Neural progenitor cell (in vitro differentiated cells): ENCODE data around the gene TMEM244. TPM values are rescaled to one million over a fixed set of nuclear protein-coding genes. Genes with fewer than 3 reads are reported as not detected.

Experiments used
- DNase-seq: peaks from one replicate; pipeline ENCODE4 v3.0.0-alpha.2; 2016; ENCODE audit warnings: low spot score
- H2AFZ ChIP-seq: fragments of 200-600 bp; sonication (generic); replicated peaks from 2 replicates; pipeline ENCODE4 v1.6.1; 2016; ENCODE audit warnings: antibody characterized with exemption
- H3F3A ChIP-seq: fragments of 200-600 bp; sonication (generic); 2 replicates; pipeline ENCODE4 v1.6.1; 2016; ENCODE audit warnings: antibody characterized with exemption, low read depth
- H3K27ac ChIP-seq: fragments of 200-600 bp; sonication (generic); 2 replicates; pipeline ENCODE4 v1.5.1; 2016; ENCODE audit warnings: mild to moderate bottlenecking
- H3K27me3 ChIP-seq: fragments of 200-600 bp; sonication (generic); 2 replicates; pipeline ENCODE4 v1.6.1; 2016; ENCODE audit warnings: mild to moderate bottlenecking, moderate library complexity
- H3K36me3 ChIP-seq: fragments of 200-600 bp; sonication (generic); 2 replicates; pipeline ENCODE4 v1.5.1; 2016
- H3K4me1 ChIP-seq: fragments of 200-600 bp; sonication (generic); 2 replicates; pipeline ENCODE4 v1.6.1; 2016; ENCODE audit warnings: mixed run types
- H3K4me2 ChIP-seq: fragments of 200-600 bp; sonication (generic); 2 replicates; pipeline ENCODE4 v1.6.1; 2016
- H3K4me3 ChIP-seq: fragments of 200-600 bp; sonication (generic); 2 replicates; pipeline ENCODE4 v1.5.1; 2016
- H3K79me2 ChIP-seq: fragments of 200-600 bp; sonication (generic); 2 replicates; pipeline ENCODE4 v1.6.1; 2016; ENCODE audit warnings: low read depth
- H3K9ac ChIP-seq: fragments of 200-600 bp; sonication (generic); 2 replicates; pipeline ENCODE4 v1.6.1; 2016
- H3K9me3 ChIP-seq: fragments of 200-600 bp; sonication (generic); 2 replicates; pipeline ENCODE4 v1.5.1; 2016; ENCODE audit warnings: low read depth
- H4K20me1 ChIP-seq: fragments of 200-600 bp; sonication (generic); 2 replicates; pipeline ENCODE4 v1.6.1; 2016; ENCODE audit warnings: low read depth
- H3K27ac Mint-ChIP-seq: 3 replicates; pipeline ENCODE4 v1.8.0; 2021; ENCODE audit warnings: mixed read lengths
- H3K27me3 Mint-ChIP-seq: 2 replicates; pipeline ENCODE4 v1.8.0; 2022; ENCODE audit warnings: low read depth, mild to moderate bottlenecking, inconsistent platforms, moderate library complexity, mixed read lengths; ENCODE audit not compliant: insufficient read depth
- H3K36me3 Mint-ChIP-seq: 3 replicates; pipeline ENCODE4 v1.8.0; 2021; ENCODE audit warnings: mixed read lengths
- H3K4me1 Mint-ChIP-seq: 3 replicates; pipeline ENCODE4 v1.8.0; 2021; ENCODE audit warnings: mixed read lengths
- H3K4me3 Mint-ChIP-seq: 3 replicates; pipeline ENCODE4 v1.8.0; 2021; ENCODE audit warnings: mild to moderate bottlenecking, moderate library complexity, mixed read lengths
- H3K9me3 Mint-ChIP-seq: 3 replicates; pipeline ENCODE4 v1.8.0; 2020; ENCODE audit warnings: mixed read lengths
- EZH2 ChIP-seq: fragments of 200-600 bp; sonication (generic); IDR thresholded peaks from 2 replicates; pipeline ENCODE4 v1.6.1; 2017; ENCODE audit warnings: antibody characterized with exemption, mild to moderate bottlenecking, moderate library complexity
- EZH2phosphoT487 ChIP-seq: fragments of 200-600 bp; sonication (generic); IDR thresholded peaks from 2 replicates; pipeline ENCODE4 v1.6.1; 2017; ENCODE audit warnings: antibody characterized with exemption
- total RNA-seq: library from RNA; depleted of rRNA; stranded (reverse); fragments of >200 nt; gene quantifications from 2 replicates; pipeline ENCODE4 v1.2.3, GENCODE V29; 2015; ENCODE audit warnings: low replicate concordance
- TF ChIP-seq, protein P1 (sequence below): fragments of 200-600 bp; sonication (generic); IDR thresholded peaks from 2 replicates; pipeline ENCODE4 v1.5.1; 2017; ENCODE audit warnings: antibody characterized with exemption, mild to moderate bottlenecking

TMEM244 gene
- total RNA-seq, 1 donor from 2014 or later: not detected

DNA sequence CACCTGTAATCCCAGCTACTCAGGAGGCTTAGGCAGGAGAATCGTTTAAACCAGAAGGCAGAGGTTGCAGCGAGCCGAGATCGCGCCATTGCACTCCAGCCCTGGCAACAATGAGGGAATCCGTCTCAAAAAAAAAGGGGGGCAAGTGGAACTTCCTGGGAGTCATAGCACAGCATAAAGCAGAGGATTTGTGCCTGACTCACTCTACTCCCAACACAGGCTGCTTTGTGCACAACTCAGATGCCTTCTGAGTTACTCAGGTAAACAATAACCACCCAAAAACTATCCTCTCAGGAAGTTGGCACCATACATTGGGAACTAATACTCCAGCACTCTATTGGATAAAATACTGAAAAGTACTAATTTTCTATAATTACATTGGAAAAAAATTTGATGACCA is 2.5 kb upstream of the TMEM244 start:
- Histone ChIP-seq H3K4me2 (no peak overlapping the region), H3K36me3 (no peaks in the 10 kb centered on the region), H4K20me1 (no peaks in the 10 kb centered on the region), H3K27ac (no peak overlapping the region), H2AFZ (no peak overlapping the region), H3K9me3 (no peaks in the 10 kb centered on the region), H3K27me3 (no peaks in the 10 kb centered on the region), H3F3A (no peaks in the 10 kb centered on the region), H3K4me3 (no peak overlapping the region), H3K79me2 (no peaks in the 10 kb centered on the region), H3K4me1 (peaks cover 9% of the 10 kb centered on the region), H3K9ac (no peak overlapping the region)
- Mint-ChIP-seq H3K27me3 (peaks cover 2% of the 10 kb centered on the region), H3K9me3 (no peaks in the 10 kb centered on the region), H3K27ac (no peak overlapping the region), H3K36me3 (no peaks in the 10 kb centered on the region), H3K4me1 (no peaks in the 10 kb centered on the region), H3K4me3 (no peak overlapping the region)
- TF ChIP-seq EZH2phosphoT487 (no peak), EZH2 (no peak)
- TF ChIP-seq, protein P1, sequence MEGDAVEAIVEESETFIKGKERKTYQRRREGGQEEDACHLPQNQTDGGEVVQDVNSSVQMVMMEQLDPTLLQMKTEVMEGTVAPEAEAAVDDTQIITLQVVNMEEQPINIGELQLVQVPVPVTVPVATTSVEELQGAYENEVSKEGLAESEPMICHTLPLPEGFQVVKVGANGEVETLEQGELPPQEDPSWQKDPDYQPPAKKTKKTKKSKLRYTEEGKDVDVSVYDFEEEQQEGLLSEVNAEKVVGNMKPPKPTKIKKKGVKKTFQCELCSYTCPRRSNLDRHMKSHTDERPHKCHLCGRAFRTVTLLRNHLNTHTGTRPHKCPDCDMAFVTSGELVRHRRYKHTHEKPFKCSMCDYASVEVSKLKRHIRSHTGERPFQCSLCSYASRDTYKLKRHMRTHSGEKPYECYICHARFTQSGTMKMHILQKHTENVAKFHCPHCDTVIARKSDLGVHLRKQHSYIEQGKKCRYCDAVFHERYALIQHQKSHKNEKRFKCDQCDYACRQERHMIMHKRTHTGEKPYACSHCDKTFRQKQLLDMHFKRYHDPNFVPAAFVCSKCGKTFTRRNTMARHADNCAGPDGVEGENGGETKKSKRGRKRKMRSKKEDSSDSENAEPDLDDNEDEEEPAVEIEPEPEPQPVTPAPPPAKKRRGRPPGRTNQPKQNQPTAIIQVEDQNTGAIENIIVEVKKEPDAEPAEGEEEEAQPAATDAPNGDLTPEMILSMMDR: no peak
- no peak for DNase-seq

DNA sequence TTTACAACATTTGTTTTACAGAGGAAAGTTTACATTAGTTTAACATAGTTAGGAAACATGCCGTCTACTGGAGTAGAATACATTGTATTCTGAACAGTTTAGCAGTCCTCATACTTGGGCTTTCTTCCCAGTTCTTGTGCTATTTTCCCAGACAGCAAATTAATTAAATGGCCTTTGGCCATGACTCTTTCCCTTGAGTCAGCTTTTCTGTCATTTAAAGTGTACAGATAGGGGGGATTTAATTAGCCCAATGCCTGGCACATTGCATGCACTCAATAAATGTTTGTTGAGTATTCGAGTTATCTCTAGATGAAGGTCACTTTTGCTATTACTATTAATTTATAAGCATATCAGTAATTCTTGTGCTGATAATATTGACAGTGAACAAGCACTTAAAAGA is 1.6 kb downstream of the TMEM244 start:
- TF ChIP-seq EZH2: no peak
- TF ChIP-seq, protein P1: no peak
- no peak for TF ChIP-seq EZH2phosphoT487
- H3K79me2 ChIP-seq: no peaks in the 10 kb centered on the region
- peaks cover 2% of the 10 kb centered on the region for H3K27me3 Mint-ChIP-seq
- no peaks in the 10 kb centered on the region for H3K4me1 Mint-ChIP-seq
- no peaks in the 10 kb centered on the region for H3K27me3 ChIP-seq
- no peak overlapping the region for H3K27ac Mint-ChIP-seq
- no peak overlapping the region for H3K4me2 ChIP-seq
- no peak for DNase-seq
- no peaks in the 10 kb centered on the region for H3K4me1 ChIP-seq
- no peaks in the 10 kb centered on the region for H3F3A ChIP-seq
- no peak overlapping the region for H3K27ac ChIP-seq
- H3K4me3 Mint-ChIP-seq: no peak overlapping the region
- H3K36me3 Mint-ChIP-seq: no peaks in the 10 kb centered on the region
- H2AFZ ChIP-seq: no peak overlapping the region
- no peaks in the 10 kb centered on the region for H4K20me1 ChIP-seq
- H3K9ac ChIP-seq: no peak overlapping the region
- peaks cover 2% of the 10 kb centered on the region for H3K9me3 Mint-ChIP-seq
- H3K9me3 ChIP-seq: no peaks in the 10 kb centered on the region
- H3K36me3 ChIP-seq: no peaks in the 10 kb centered on the region
- no peak overlapping the region for H3K4me3 ChIP-seq

DNA sequence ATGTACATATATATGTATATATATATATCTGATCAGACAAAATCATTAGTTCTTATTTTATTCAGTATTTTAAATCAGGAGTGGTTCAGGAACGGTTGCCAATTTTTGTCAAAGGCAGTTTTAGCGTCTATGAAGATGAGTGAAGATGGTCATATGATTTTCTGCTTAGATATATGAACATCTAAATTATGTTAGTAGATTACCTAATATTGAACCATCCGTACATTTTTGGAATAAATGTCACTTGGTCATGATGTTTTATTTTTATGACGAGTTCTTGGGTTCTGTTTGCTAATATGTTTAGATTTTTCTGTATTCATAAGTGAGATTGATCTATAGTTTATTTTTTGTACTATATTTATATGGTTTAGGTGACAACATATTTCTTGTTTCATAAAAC is 3.3 kb downstream of the TMEM244 start:
- H3K4me1 Mint-ChIP-seq: no peaks in the 10 kb centered on the region
- H3K9me3 Mint-ChIP-seq: peaks cover 2% of the 10 kb centered on the region
- H3K9me3 ChIP-seq: no peaks in the 10 kb centered on the region
- H3K36me3 ChIP-seq: no peaks in the 10 kb centered on the region
- H3K27ac ChIP-seq: no peak overlapping the region
- H3K27me3 ChIP-seq: no peaks in the 10 kb centered on the region
- no peak overlapping the region for H3K4me2 ChIP-seq
- H3K4me3 ChIP-seq: no peak overlapping the region
- no peaks in the 10 kb centered on the region for H3F3A ChIP-seq
- H3K79me2 ChIP-seq: no peaks in the 10 kb centered on the region
- no peaks in the 10 kb centered on the region for H3K4me1 ChIP-seq
- no peaks in the 10 kb centered on the region for H3K36me3 Mint-ChIP-seq
- H3K4me3 Mint-ChIP-seq: no peak overlapping the region
- no peak overlapping the region for H3K9ac ChIP-seq
- TF ChIP-seq EZH2 (no peak), EZH2phosphoT487 (no peak)
- TF ChIP-seq, protein P1: no peak
- no peaks in the 10 kb centered on the region for H4K20me1 ChIP-seq
- H3K27ac Mint-ChIP-seq: no peak overlapping the region
- H2AFZ ChIP-seq: no peak overlapping the region
- DNase-seq: no peak
- peaks cover 2% of the 10 kb centered on the region for H3K27me3 Mint-ChIP-seq
